Gastrocnemius medialis (tissue), 4 donors: ENCODE results near the gene TTC16.

ENCODE experiments used
- POLR2A ChIP-seq, 2 donors: fragments of 450-650 bp; IDR thresholded peaks; one replicate each; pipeline ENCODE4 v1.6.1; 2017; ENCODE audit warnings: antibody characterized with exemption in 2 of 2, mild to moderate bottlenecking in 2 of 2, moderate library complexity in 2 of 2
- TF ChIP-seq, protein P1 (sequence below), 5 experiments: fragments of 450-650 bp in 3 of 5; fragments of 200-600 bp in 2 of 5; sonication (generic) in 2 of 5; IDR thresholded peaks in 4 of 5; conservative IDR thresholded peaks in 1 of 5; 1 replicate in 4 of 5; 2 replicates in 1 of 5; pipeline ENCODE4 v1.5.1; 2016 to 2019; ENCODE audit warnings: antibody characterized with exemption in 5 of 5, mild to moderate bottlenecking in 3 of 5, moderate library complexity in 3 of 5

GRCh38 chr9:127776195-127776923 lies 60.5 kb downstream of the TTC16 start:
- no peak for TF ChIP-seq POLR2A (IDR thresholded peaks at IDR 0.05)
- TF ChIP-seq, protein P1, sequence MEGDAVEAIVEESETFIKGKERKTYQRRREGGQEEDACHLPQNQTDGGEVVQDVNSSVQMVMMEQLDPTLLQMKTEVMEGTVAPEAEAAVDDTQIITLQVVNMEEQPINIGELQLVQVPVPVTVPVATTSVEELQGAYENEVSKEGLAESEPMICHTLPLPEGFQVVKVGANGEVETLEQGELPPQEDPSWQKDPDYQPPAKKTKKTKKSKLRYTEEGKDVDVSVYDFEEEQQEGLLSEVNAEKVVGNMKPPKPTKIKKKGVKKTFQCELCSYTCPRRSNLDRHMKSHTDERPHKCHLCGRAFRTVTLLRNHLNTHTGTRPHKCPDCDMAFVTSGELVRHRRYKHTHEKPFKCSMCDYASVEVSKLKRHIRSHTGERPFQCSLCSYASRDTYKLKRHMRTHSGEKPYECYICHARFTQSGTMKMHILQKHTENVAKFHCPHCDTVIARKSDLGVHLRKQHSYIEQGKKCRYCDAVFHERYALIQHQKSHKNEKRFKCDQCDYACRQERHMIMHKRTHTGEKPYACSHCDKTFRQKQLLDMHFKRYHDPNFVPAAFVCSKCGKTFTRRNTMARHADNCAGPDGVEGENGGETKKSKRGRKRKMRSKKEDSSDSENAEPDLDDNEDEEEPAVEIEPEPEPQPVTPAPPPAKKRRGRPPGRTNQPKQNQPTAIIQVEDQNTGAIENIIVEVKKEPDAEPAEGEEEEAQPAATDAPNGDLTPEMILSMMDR (IDR thresholded peaks at IDR 0.05 in 4 of 5, conservative IDR thresholded peaks at IDR 0.05 in 1 of 5): no peak
